Measurements from ENCODE around the gene TRIM49.
"Not testable (repeated sequence)": the region's sequence is repeated elsewhere in the genome, so short reads cannot be mapped to it uniquely, and the experiment has no call there.

DNA sequence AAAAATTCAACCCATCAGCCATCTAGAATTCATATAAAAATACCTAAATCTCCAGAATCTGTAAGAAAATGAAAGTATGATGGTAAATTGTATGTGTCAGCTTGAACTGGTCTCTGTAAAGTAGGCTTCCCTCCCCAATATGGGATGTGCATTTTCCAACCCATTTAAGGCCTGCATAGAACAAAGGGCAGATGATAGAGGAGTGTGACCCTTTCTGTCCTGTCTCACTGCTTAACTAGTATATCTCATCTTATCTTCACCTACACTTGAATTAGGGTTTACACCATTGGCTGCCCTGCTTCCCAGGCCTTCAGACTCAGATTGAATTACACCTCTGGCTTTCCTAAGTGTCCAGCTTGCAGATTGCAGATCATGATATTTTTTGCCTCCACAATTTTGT lies 57.6 kb downstream of the TRIM49 start:
- not testable (repeated sequence) for TF ChIP-seq MAX (IDR thresholded peaks at IDR 0.05; ENCODE audit: low read depth); MEF2A (IDR thresholded peaks at IDR 0.05; ENCODE audit: borderline replicate concordance, low read depth)
